ENCODE results near the gene RCVRN. TPM values are rescaled to one million over a fixed set of nuclear protein-coding genes. Genes with fewer than 3 reads are reported as not detected.

The RCVRN gene
- total and polyA plus RNA-seq, 9 of the 15 experiments (the other 6 are each of a cell fraction or from before 2014, with no cell fraction given): not detected

GRCh38 chr17:9886141-9886930 is 18.7 kb downstream of the RCVRN start (continued):
- TF ChIP-seq STAT6 (CRISPR knock-in tag; IDR thresholded peaks at IDR 0.05) (no peak), ZNF644 (tag; IDR thresholded peaks at IDR 0.05; ENCODE audit: low read depth) (no peak), SREBF2 (CRISPR knock-in tag; IDR thresholded peaks at IDR 0.05) (no peak), ZBTB9 (CRISPR knock-in tag; IDR thresholded peaks at IDR 0.05) (no peak), ATF4 (CRISPR knock-in tag; IDR thresholded peaks at IDR 0.05) (no peak), PYGO2 (tag; IDR thresholded peaks at IDR 0.05) (no peak), SAFB (IDR thresholded peaks at IDR 0.05; ENCODE audit: borderline replicate concordance, low read depth, low read length) (no peak), SNRNP70 (optimal IDR thresholded peaks at IDR 0.05; ENCODE audit: low read depth, low read length) (no peak), ZNF197 (CRISPR knock-in tag; IDR thresholded peaks at IDR 0.05; ENCODE audit: low read depth) (no peak), XRCC5 (IDR thresholded peaks at IDR 0.05; ENCODE audit: low read depth, low read length) (no peak), CGGBP1 (CRISPR knock-in tag; IDR thresholded peaks at IDR 0.05) (no peak)

Data from K562 (cell line).